Measurements from ENCODE around the gene FHIT.

Gene FHIT

GRCh38 chr3:59754456-59755129 is 1496.7 kb downstream of the FHIT start:
- H3K4me3 ChIP-seq (ENCODE audit: low read depth in 1 of 2, low read length in 1 of 2), result no peak overlapping the region
- no peak for TF ChIP-seq CTCF (IDR thresholded peaks at IDR 0.05)
- H3K9me3 ChIP-seq, result no peaks in the 10 kb centered on the region
- H3K27ac ChIP-seq, result no peak overlapping the region
- no peaks in the 10 kb centered on the region for H3K36me3 ChIP-seq
- H3K4me1 ChIP-seq (ENCODE audit: control insufficient read depth in 1 of 2, insufficient read depth in 1 of 2, low read depth in 1 of 2, low read length in 1 of 2), result peaks cover 32 to 38% of the 10 kb centered on the region in 2 experiments
- H3K27me3 ChIP-seq, result no peaks in the 10 kb centered on the region

- TF ChIP-seq CTCF (IDR thresholded peaks at IDR 0.05), result no peak
- Histone ChIP-seq H3K4me3 (ENCODE audit: low read depth in 1 of 2, low read length in 1 of 2) (no peak overlapping the region), H3K9me3 (no peaks in the 10 kb centered on the region), H3K4me1 (ENCODE audit: control insufficient read depth in 1 of 2, insufficient read depth in 1 of 2, low read depth in 1 of 2, low read length in 1 of 2) (peaks cover 37 to 45% of the 10 kb centered on the region in 2 experiments), H3K27me3 (no peaks in the 10 kb centered on the region), H3K36me3 (no peaks in the 10 kb centered on the region), H3K27ac (no peak overlapping the region)
These were observed 1497.3 kb downstream of the FHIT start for GRCh38 chr3:59753808-59754450.

GRCh38 chr3:59752925-59753324 is 1498.3 kb downstream of the FHIT start:
- TF ChIP-seq CTCF (IDR thresholded peaks at IDR 0.05), result no peak
- Histone ChIP-seq H3K4me1 (ENCODE audit: control insufficient read depth in 1 of 2, insufficient read depth in 1 of 2, low read depth in 1 of 2, low read length in 1 of 2) (peaks cover 43 to 55% of the 10 kb centered on the region in 2 experiments), H3K9me3 (no peaks in the 10 kb centered on the region), H3K27me3 (no peaks in the 10 kb centered on the region), H3K27ac (no peak overlapping the region), H3K4me3 (ENCODE audit: low read depth in 1 of 2, low read length in 1 of 2) (no peak overlapping the region), H3K36me3 (no peaks in the 10 kb centered on the region)

GRCh38 chr3:59751606-59752005 is 1499.6 kb downstream of the FHIT start:
- no peaks in the 10 kb centered on the region for H3K9me3 ChIP-seq
- H3K27me3 ChIP-seq, result no peaks in the 10 kb centered on the region
- no peak for TF ChIP-seq CTCF (IDR thresholded peaks at IDR 0.05)
- H3K4me3 ChIP-seq (ENCODE audit: low read depth in 1 of 2, low read length in 1 of 2), result no peak overlapping the region
- peaks cover 35 to 49% of the 10 kb centered on the region in 2 experiments for H3K4me1 ChIP-seq (ENCODE audit: control insufficient read depth in 1 of 2, insufficient read depth in 1 of 2, low read depth in 1 of 2, low read length in 1 of 2)
- H3K36me3 ChIP-seq, result no peaks in the 10 kb centered on the region
- peak overlapping the region; percentile 89 for H3K27ac ChIP-seq

- H3K27me3 ChIP-seq, result no peaks in the 10 kb centered on the region
- H3K4me1 ChIP-seq (ENCODE audit: control insufficient read depth in 1 of 2, insufficient read depth in 1 of 2, low read depth in 1 of 2, low read length in 1 of 2), result peaks cover 34 to 44% of the 10 kb centered on the region in 2 experiments
- H3K27ac ChIP-seq, result peak overlapping the region; percentile 89
- TF ChIP-seq CTCF (IDR thresholded peaks at IDR 0.05), result no peak
- no peaks in the 10 kb centered on the region for H3K36me3 ChIP-seq
- H3K9me3 ChIP-seq, result no peaks in the 10 kb centered on the region
- H3K4me3 ChIP-seq (ENCODE audit: low read depth in 1 of 2, low read length in 1 of 2), result no peak overlapping the region
These were observed 1500.9 kb downstream of the FHIT start for GRCh38 chr3:59750391-59750790.

All from neutrophil (primary cell).